ENCODE data around the gene ADAMTSL5.

ADAMTSL5 gene

DNA sequence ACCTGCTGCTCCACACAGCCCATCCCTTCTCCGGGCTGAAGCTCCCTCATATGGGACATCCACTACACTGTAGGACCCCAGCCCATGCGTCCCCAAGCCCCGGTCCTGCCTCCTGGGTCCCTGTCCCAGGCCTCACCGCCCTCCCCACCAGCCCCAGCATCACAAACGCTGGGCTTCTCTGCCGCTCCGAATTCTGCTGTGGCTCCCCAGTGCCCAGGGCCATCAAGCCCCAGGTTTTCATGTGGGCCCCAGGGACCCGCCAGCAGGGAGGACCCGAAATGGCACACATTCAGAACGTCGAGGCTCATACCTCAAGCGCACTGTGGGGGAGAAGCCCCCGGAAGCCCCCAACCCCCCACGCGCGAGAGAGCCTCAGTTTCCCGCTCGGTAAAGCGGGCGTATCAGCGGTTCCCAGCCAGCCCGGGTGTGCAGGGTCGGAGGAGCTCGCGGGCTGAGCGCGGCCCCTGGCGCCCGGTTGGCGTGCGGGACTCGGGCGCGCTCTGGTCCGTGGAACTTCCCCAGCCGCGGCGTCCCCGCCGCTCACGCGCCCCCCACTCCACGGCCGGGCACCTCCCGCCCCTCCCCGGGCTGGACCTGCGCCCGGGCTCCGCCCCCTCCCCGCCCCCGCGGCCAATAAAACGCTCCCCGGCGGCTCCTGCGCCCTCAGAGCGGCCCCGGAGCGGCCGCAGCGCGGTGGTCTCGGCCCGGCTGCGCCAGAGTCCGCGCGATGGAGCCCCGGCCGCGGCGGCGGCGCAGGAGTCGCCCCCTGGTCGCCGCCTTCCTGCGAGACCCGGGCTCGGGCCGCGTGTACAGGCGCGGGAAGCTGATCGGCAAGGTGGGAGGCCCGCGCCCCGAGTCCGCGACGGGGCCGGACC lies 10.8 kb upstream of the ADAMTSL5 start, which contains the start of gene PLK5:
TSS of gene PLK5 (plus strand) at position 666 of the 875 bp plus-strand sequence. CDS start 2,920 bp downstream, outside the sequence.
- ATAC-seq (ENCODE audit: low read depth) (no peak), DNase-seq (ENCODE audit: low spot score) (no peak)

DNA sequence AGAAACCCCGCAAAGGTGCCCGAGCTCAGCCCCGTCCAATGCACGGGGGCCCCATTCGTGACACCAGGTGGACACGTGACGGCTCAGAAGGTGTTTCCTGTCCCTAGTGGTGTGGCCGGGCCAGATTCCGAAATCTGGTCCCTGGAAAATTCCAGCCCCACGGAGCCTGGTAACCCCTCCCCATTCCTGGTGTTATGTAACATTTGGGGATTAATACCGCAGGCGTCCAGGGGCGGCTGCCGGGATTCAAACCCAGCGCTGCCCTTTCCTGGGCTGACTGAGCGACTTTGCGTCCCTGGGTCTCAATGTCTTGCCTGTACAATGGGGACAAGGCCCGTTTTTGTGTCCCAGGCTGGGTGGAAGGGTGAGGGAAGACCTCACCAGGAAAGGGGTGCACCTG lies 10.0 kb upstream of the ADAMTSL5 start:
- H3K9me3 ChIP-seq (ENCODE audit: severe bottlenecking), result no peaks in the 10 kb centered on the region
- no peaks in the 10 kb centered on the region for H3K36me3 ChIP-seq (ENCODE audit: low read depth)
- H3K4me1 ChIP-seq (ENCODE audit: insufficient read depth, poor library complexity, severe bottlenecking), result no peaks in the 10 kb centered on the region
- H3K27ac ChIP-seq (ENCODE audit: poor library complexity, severe bottlenecking), result no peak overlapping the region
- ATAC-seq (ENCODE audit: low read depth), result no peak
- no peak for DNase-seq (ENCODE audit: low spot score)
- no peak overlapping the region for H3K4me3 ChIP-seq (ENCODE audit: severe bottlenecking)
- peaks cover 31% of the 10 kb centered on the region for H3K27me3 ChIP-seq (ENCODE audit: insufficient read depth, poor library complexity, severe bottlenecking)
- TF ChIP-seq CTCF (IDR thresholded peaks at IDR 0.05; ENCODE audit: poor library complexity, severe bottlenecking), result no peak

More for the DNA sequence above, 10.8 kb upstream of the ADAMTSL5 start, which contains the start of gene PLK5:
- no peak for TF ChIP-seq CTCF (IDR thresholded peaks at IDR 0.05; ENCODE audit: poor library complexity, severe bottlenecking)
- Histone ChIP-seq H3K27ac (ENCODE audit: poor library complexity, severe bottlenecking) (no peak within 1 kb of the TSS), H3K9me3 (ENCODE audit: severe bottlenecking) (no peaks in the 10 kb centered on the region), H3K4me1 (ENCODE audit: insufficient read depth, poor library complexity, severe bottlenecking) (no peaks in the 10 kb centered on the region), H3K36me3 (ENCODE audit: low read depth) (no peaks in the 10 kb centered on the region), H3K27me3 (ENCODE audit: insufficient read depth, poor library complexity, severe bottlenecking) (peaks cover 31% of the 10 kb centered on the region), H3K4me3 (ENCODE audit: severe bottlenecking) (no peak within 1 kb of the TSS)

- no peaks in the 10 kb centered on the region for H3K9me3 ChIP-seq (ENCODE audit: severe bottlenecking)
- no peak overlapping the region for H3K27ac ChIP-seq (ENCODE audit: poor library complexity, severe bottlenecking)
- peaks cover 31% of the 10 kb centered on the region for H3K27me3 ChIP-seq (ENCODE audit: insufficient read depth, poor library complexity, severe bottlenecking)
- H3K4me1 ChIP-seq (ENCODE audit: insufficient read depth, poor library complexity, severe bottlenecking), result no peaks in the 10 kb centered on the region
- no peak for ATAC-seq (ENCODE audit: low read depth)
- H3K4me3 ChIP-seq (ENCODE audit: severe bottlenecking), result no peak overlapping the region
- no peaks in the 10 kb centered on the region for H3K36me3 ChIP-seq (ENCODE audit: low read depth)
- no peak for TF ChIP-seq CTCF (IDR thresholded peaks at IDR 0.05; ENCODE audit: poor library complexity, severe bottlenecking)
- DNase-seq (ENCODE audit: low spot score), result no peak
Observed at GRCh38 chr19:1522061-1522460, 9.2 kb upstream of the ADAMTSL5 start.

GRCh38 chr19:1521636-1522035 lies 8.8 kb upstream of the ADAMTSL5 start:
- ATAC-seq (ENCODE audit: low read depth) (no peak), DNase-seq (ENCODE audit: low spot score) (no peak)
- H3K4me3 ChIP-seq (ENCODE audit: severe bottlenecking), result no peak overlapping the region
- H3K36me3 ChIP-seq (ENCODE audit: low read depth), result no peaks in the 10 kb centered on the region
- peaks cover 31% of the 10 kb centered on the region for H3K27me3 ChIP-seq (ENCODE audit: insufficient read depth, poor library complexity, severe bottlenecking)
- TF ChIP-seq CTCF (IDR thresholded peaks at IDR 0.05; ENCODE audit: poor library complexity, severe bottlenecking), result no peak
- H3K4me1 ChIP-seq (ENCODE audit: insufficient read depth, poor library complexity, severe bottlenecking), result no peaks in the 10 kb centered on the region
- H3K27ac ChIP-seq (ENCODE audit: poor library complexity, severe bottlenecking), result no peak overlapping the region
- no peaks in the 10 kb centered on the region for H3K9me3 ChIP-seq (ENCODE audit: severe bottlenecking)

Data from RWPE2 (cell line).